ENCODE results near the gene PPP1R2. TPM values are rescaled to one million over a fixed set of nuclear protein-coding genes. Genes with fewer than 3 reads are reported as not detected.

The PPP1R2 gene
- total and polyA plus RNA-seq, 2 donors from 2014 or later = 34.0 to 49.0 TPM

Other genes starting within 250 kb of the PPP1R2 start
- gene ACAP2, start 100.3 kb downstream of the PPP1R2 start, total RNA-seq = 50.1 TPM
- 4.6 TPM for gene ACAP2, start 100.3 kb downstream of the PPP1R2 start, polyA plus RNA-seq (ENCODE audit: insufficient read depth, low read depth, low replicate concordance)
- 24.4 TPM for gene APOD, start 40.6 kb upstream of the PPP1R2 start, total RNA-seq
- gene APOD, start 40.6 kb upstream of the PPP1R2 start, polyA plus RNA-seq (ENCODE audit: insufficient read depth, low read depth, low replicate concordance) = 12.9 TPM
- 42.6 TPM for gene MUC20, start 177.7 kb upstream of the PPP1R2 start, total RNA-seq
- 53.3 TPM for gene MUC20, start 177.7 kb upstream of the PPP1R2 start, polyA plus RNA-seq (ENCODE audit: insufficient read depth, low read depth, low replicate concordance)